Naive B cell (primary cell): ENCODE data around the gene HRAS. TPM values are rescaled to one million over a fixed set of nuclear protein-coding genes. Genes with fewer than 3 reads are reported as not detected.

ENCODE experiments used
- ATAC-seq, 2 donors: fragments of 150-1000 bp; cut with Tn5 transposase; 2 replicates each; pipeline ENCODE4 v1.10.0; 2021; ENCODE audit warnings: low read depth in 2 of 2, mild to moderate bottlenecking in 2 of 2, moderate library complexity in 2 of 2
- DNase-seq: peaks from one replicate; pipeline ENCODE4 v3.0.0; 2022
- H3K27ac Mint-ChIP-seq, 6 donors: one replicate each; pipeline ENCODE4 v1.8.0; 2020 to 2022; ENCODE audit warnings: mild to moderate bottlenecking in 6 of 6, mixed read lengths in 6 of 6, moderate library complexity in 5 of 6, inconsistent platforms in 2 of 6
- H3K27me3 Mint-ChIP-seq, 3 donors: one replicate each; pipeline ENCODE4 v1.8.0; 2021 to 2022; ENCODE audit warnings: mixed read lengths in 3 of 3, mild to moderate bottlenecking in 1 of 3
- H3K36me3 Mint-ChIP-seq, 2 donors: one replicate each; pipeline ENCODE4 v1.8.0; 2020 to 2022; ENCODE audit warnings: mixed read lengths in 2 of 2, inconsistent platforms in 1 of 2, mild to moderate bottlenecking in 1 of 2
- H3K4me1 Mint-ChIP-seq, 3 donors: one replicate each; pipeline ENCODE4 v1.8.0; 2020 to 2022; ENCODE audit warnings: mixed read lengths in 3 of 3, inconsistent platforms in 1 of 3, mild to moderate bottlenecking in 1 of 3, moderate library complexity in 1 of 3
- H3K4me3 Mint-ChIP-seq, 8 donors: one replicate each; pipeline ENCODE4 v1.8.0; 2020 to 2022; ENCODE audit warnings: mild to moderate bottlenecking in 8 of 8, mixed read lengths in 8 of 8, moderate library complexity in 8 of 8, inconsistent platforms in 2 of 8
- H3K9me3 Mint-ChIP-seq, 7 donors: one replicate each; pipeline ENCODE4 v1.8.0; 2020 to 2022; ENCODE audit warnings: mixed read lengths in 7 of 7, mild to moderate bottlenecking in 5 of 7, inconsistent platforms in 2 of 7, moderate library complexity in 1 of 7
- polyA plus RNA-seq, 6 donors: library from polyadenylated mRNA; unstranded; fragments of 300-500 nt; fragmentation: Illumina TruSeq; gene quantifications; one replicate each; pipeline ENCODE4 v1.2.3, GENCODE V29; 2021; ENCODE audit warnings: low read depth in 6 of 6

Gene HRAS
- polyA plus RNA-seq, 6 donors from 2014 or later = 11.2 to 25.1 (median 13.8) TPM

GRCh38 chr11:555227-555779, 19.9 kb upstream of the HRAS start:
- no peak overlapping the region for H3K27ac Mint-ChIP-seq
- peaks cover 4 to 22% (median 11%) of the 10 kb centered on the region in 3 donors for H3K4me1 Mint-ChIP-seq
- H3K4me3 Mint-ChIP-seq = peak overlapping the region in 3 of 8 donors; percentile 32 to 72 (median 58)
- H3K27me3 Mint-ChIP-seq = no peaks in the 10 kb centered on the region
- ATAC-seq (peak; percentile 22 to 25), DNase-seq (peak; percentile 29)
- H3K36me3 Mint-ChIP-seq = no peaks in the 10 kb centered on the region
- no peaks in the 10 kb centered on the region for H3K9me3 Mint-ChIP-seq

GRCh38 chr11:554428-555226, 19.3 kb upstream of the HRAS start:
- peak overlapping the region in 5 of 8 donors; percentile 24 to 72 (median 58) for H3K4me3 Mint-ChIP-seq
- peak overlapping the region in 1 of 6 donors; percentile 41 for H3K27ac Mint-ChIP-seq
- ATAC-seq (peak; percentile 84 to 90), DNase-seq (peak; percentile 78)
- no peaks in the 10 kb centered on the region for H3K36me3 Mint-ChIP-seq
- H3K27me3 Mint-ChIP-seq = no peaks in the 10 kb centered on the region
- H3K4me1 Mint-ChIP-seq = peaks cover 0 to 16% (median 6%) of the 10 kb centered on the region in 3 donors
- no peaks in the 10 kb centered on the region for H3K9me3 Mint-ChIP-seq

GRCh38 chr11:553988-554340, 18.6 kb upstream of the HRAS start:
- peaks cover 0 to 10% (median 5%) of the 10 kb centered on the region in 3 donors for H3K4me1 Mint-ChIP-seq
- peak overlapping the region in 1 of 6 donors; percentile 41 for H3K27ac Mint-ChIP-seq
- H3K36me3 Mint-ChIP-seq = no peaks in the 10 kb centered on the region
- no peak for ATAC-seq
- no peak for DNase-seq
- no peaks in the 10 kb centered on the region for H3K27me3 Mint-ChIP-seq
- peak overlapping the region in 1 of 8 donors; percentile 58 for H3K4me3 Mint-ChIP-seq
- no peaks in the 10 kb centered on the region for H3K9me3 Mint-ChIP-seq

- no peaks in the 10 kb centered on the region for H3K27me3 Mint-ChIP-seq
- DNase-seq = no peak
- peak overlapping the region in 2 of 6 donors; percentile 69 to 81 for H3K27ac Mint-ChIP-seq
Measured at GRCh38 chr11:553083-553987, 18.0 kb upstream of the HRAS start.

GRCh38 chr11:551596-551995, 16.2 kb upstream of the HRAS start:
- H3K27me3 Mint-ChIP-seq = no peaks in the 10 kb centered on the region
- DNase-seq = no peak
- no peak overlapping the region for H3K4me3 Mint-ChIP-seq
- H3K9me3 Mint-ChIP-seq = no peaks in the 10 kb centered on the region
- no peak overlapping the region for H3K27ac Mint-ChIP-seq
- peaks cover 0 to 9% (median 0%) of the 10 kb centered on the region in 3 donors for H3K4me1 Mint-ChIP-seq
- ATAC-seq = no peak
- no peaks in the 10 kb centered on the region for H3K36me3 Mint-ChIP-seq

More at GRCh38 chr11:553083-553987, 18.0 kb upstream of the HRAS start:
- Mint-ChIP-seq H3K4me3 (peak overlapping the region in 3 of 8 donors; percentile 8 to 31 (median 9)), H3K36me3 (no peaks in the 10 kb centered on the region), H3K4me1 (peaks cover 0 to 9% (median 5%) of the 10 kb centered on the region in 3 donors), H3K9me3 (no peaks in the 10 kb centered on the region)
- no peak for ATAC-seq

GRCh38 chr11:551131-551530, 15.8 kb upstream of the HRAS start:
- Mint-ChIP-seq H3K9me3 (no peaks in the 10 kb centered on the region), H3K27me3 (no peaks in the 10 kb centered on the region), H3K27ac (no peak overlapping the region), H3K4me3 (no peak overlapping the region), H3K36me3 (no peaks in the 10 kb centered on the region), H3K4me1 (peaks cover 0 to 4% (median 0%) of the 10 kb centered on the region in 3 donors)
- ATAC-seq = no peak
- no peak for DNase-seq

- Mint-ChIP-seq H3K4me3 (no peak overlapping the region), H3K9me3 (no peaks in the 10 kb centered on the region), H3K4me1 (peaks cover 0 to 4% (median 0%) of the 10 kb centered on the region in 3 donors), H3K36me3 (no peaks in the 10 kb centered on the region), H3K27ac (no peak overlapping the region), H3K27me3 (no peaks in the 10 kb centered on the region)
- no peak for ATAC-seq
- DNase-seq = no peak
Measured at GRCh38 chr11:550746-551085, 15.3 kb upstream of the HRAS start.

GRCh38 chr11:550021-550745, 14.8 kb upstream of the HRAS start:
- H3K36me3 Mint-ChIP-seq = no peaks in the 10 kb centered on the region
- no peaks in the 10 kb centered on the region for H3K27me3 Mint-ChIP-seq
- H3K4me3 Mint-ChIP-seq = no peak overlapping the region
- DNase-seq (no peak), ATAC-seq (no peak)
- H3K27ac Mint-ChIP-seq = no peak overlapping the region
- no peaks in the 10 kb centered on the region for H3K9me3 Mint-ChIP-seq
- peaks cover 0 to 4% (median 0%) of the 10 kb centered on the region in 3 donors for H3K4me1 Mint-ChIP-seq

- DNase-seq (no peak), ATAC-seq (peak in 1 of 2 donors; percentile 25)
- Mint-ChIP-seq H3K27ac (no peak overlapping the region), H3K4me3 (no peak overlapping the region), H3K36me3 (no peaks in the 10 kb centered on the region), H3K4me1 (peaks cover 0 to under 1% (median 0%) of the 10 kb centered on the region in 3 donors), H3K9me3 (no peaks in the 10 kb centered on the region), H3K27me3 (no peaks in the 10 kb centered on the region)
Measured at GRCh38 chr11:548700-549603, 13.6 kb upstream of the HRAS start.

GRCh38 chr11:545171-545570, 9.8 kb upstream of the HRAS start:
- ATAC-seq (no peak), DNase-seq (no peak)
- Mint-ChIP-seq H3K9me3 (no peaks in the 10 kb centered on the region), H3K4me1 (peaks cover 0 to 3% (median 0%) of the 10 kb centered on the region in 3 donors), H3K4me3 (no peak overlapping the region), H3K27ac (no peak overlapping the region), H3K36me3 (no peaks in the 10 kb centered on the region), H3K27me3 (no peaks in the 10 kb centered on the region)

GRCh38 chr11:544817-545166, 9.4 kb upstream of the HRAS start:
- ATAC-seq (no peak), DNase-seq (no peak)
- no peak overlapping the region for H3K4me3 Mint-ChIP-seq
- no peak overlapping the region for H3K27ac Mint-ChIP-seq
- no peaks in the 10 kb centered on the region for H3K9me3 Mint-ChIP-seq
- H3K4me1 Mint-ChIP-seq = peaks cover 0 to 3% (median under 1%) of the 10 kb centered on the region in 3 donors
- no peaks in the 10 kb centered on the region for H3K36me3 Mint-ChIP-seq
- no peaks in the 10 kb centered on the region for H3K27me3 Mint-ChIP-seq

- H3K4me1 Mint-ChIP-seq = peaks cover 17 to 22% (median 18%) of the 10 kb centered on the region in 3 donors
- no peak overlapping the region for H3K27ac Mint-ChIP-seq
- no peaks in the 10 kb centered on the region for H3K9me3 Mint-ChIP-seq
- DNase-seq (no peak), ATAC-seq (no peak)
- no peak overlapping the region for H3K4me3 Mint-ChIP-seq
- no peaks in the 10 kb centered on the region for H3K36me3 Mint-ChIP-seq
- H3K27me3 Mint-ChIP-seq = no peaks in the 10 kb centered on the region
Measured at GRCh38 chr11:541433-541885, 6.1 kb upstream of the HRAS start.
